K562 (cell line): Measurements from ENCODE around the gene STMN3. TPM values are rescaled to one million over a fixed set of nuclear protein-coding genes. Genes with fewer than 3 reads are reported as not detected.

ENCODE experiments used
- CXXC5 ChIP-seq: fragments of 250-450 bp; sonication (Bioruptor Pico); IDR thresholded peaks from 2 replicates; pipeline ENCODE4 v1.8.0; 2022; ENCODE audit warnings: inconsistent platforms, mild to moderate bottlenecking, moderate library complexity
- FOXA3 ChIP-seq, 2 experiments: fragments of 450-650 bp in 1 of 2; sonication (generic) in 1 of 2; formaldehyde crosslinking; IDR thresholded peaks in 1 of 2; conservative IDR thresholded peaks in 1 of 2; 2 replicates each; pipeline versions ENCODE4 v1.4.0 to v1.8.0; 2020 to 2022; ENCODE audit warnings: mild to moderate bottlenecking in 2 of 2, missing genetic modification reagents in 1 of 2
- GTF2E2 ChIP-seq: fragments of 200-800 bp; sonication (Bioruptor generic); IDR thresholded peaks from 2 replicates; pipeline ENCODE4 v1.6.1; 2016; ENCODE audit warnings: missing genetic modification characterization, missing compliant biosample characterization
- HLTF ChIP-seq: fragments of 450-650 bp; IDR thresholded peaks from 2 replicates; pipeline ENCODE4 v1.6.1; 2016
- ILK ChIP-seq: fragments of 450-650 bp; IDR thresholded peaks from 2 replicates; pipeline ENCODE4 v1.6.1; 2016; ENCODE audit warnings: missing genetic modification characterization, low read depth, mild to moderate bottlenecking, missing compliant biosample characterization, moderate library complexity, borderline replicate concordance
- MCM7 ChIP-seq, 2 experiments: fragments of 450-650 bp; IDR thresholded peaks; 2 replicates each; pipeline ENCODE4 v1.6.1; 2016 to 2018
- RB1 ChIP-seq: fragments of 450-650 bp; IDR thresholded peaks from 2 replicates; pipeline ENCODE4 v1.6.1; 2017; ENCODE audit warnings: low read depth, mild to moderate bottlenecking
- SMAD4 ChIP-seq: fragments of 250-450 bp; sonication (Bioruptor Pico); conservative IDR thresholded peaks from 2 replicates; pipeline ENCODE4 v1.8.0; 2021; ENCODE audit warnings: inconsistent platforms, mild to moderate bottlenecking, moderate library complexity
- SNIP1 ChIP-seq: fragments of 450-650 bp; IDR thresholded peaks from 2 replicates; pipeline ENCODE4 v1.7.1; 2017; ENCODE audit warnings: low read depth, mild to moderate bottlenecking
- STAT5A ChIP-seq: IDR thresholded peaks from 2 replicates; pipeline ENCODE4 v1.6.1; 2012; ENCODE audit warnings: low read length, inconsistent platforms, borderline replicate concordance
- SUPT5H ChIP-seq: fragments of 450-650 bp; IDR thresholded peaks from 2 replicates; pipeline ENCODE4 v1.6.1; 2016
- TAL1 ChIP-seq: fragments of 450-650 bp; IDR thresholded peaks from 2 replicates; pipeline ENCODE4 v1.6.1; 2016; ENCODE audit warnings: mild to moderate bottlenecking
- TARDBP ChIP-seq: fragments of 450-650 bp; IDR thresholded peaks from 2 replicates; pipeline ENCODE4 v1.6.1; 2016
- ZBTB1 ChIP-seq: sonication (generic); formaldehyde crosslinking; IDR thresholded peaks from 2 replicates; pipeline ENCODE4 v1.8.1; 2023; ENCODE audit warnings: missing genetic modification reagents, low read depth, mild to moderate bottlenecking, borderline replicate concordance
- ZNF431 ChIP-seq: sonication (generic); formaldehyde crosslinking; IDR thresholded peaks from 2 replicates; pipeline ENCODE4 v1.8.0; 2022; ENCODE audit warnings: mild to moderate bottlenecking, missing genetic modification reagents
- ZNF444 ChIP-seq: fragments of 250-450 bp; sonication (Bioruptor Pico); IDR thresholded peaks from 2 replicates; pipeline ENCODE4 v1.4.0; 2020; ENCODE audit warnings: mild to moderate bottlenecking, moderate library complexity
- ZNF766 ChIP-seq: fragments of 200-800 bp; sonication (Bioruptor generic); conservative IDR thresholded peaks from 2 replicates; pipeline ENCODE4 v1.6.1; 2016; ENCODE audit warnings: missing genetic modification characterization, missing compliant biosample characterization
- polyA plus RNA-seq, 8 experiments: library from polyadenylated mRNA; depleted of rRNA in 4 of 8; stranded (reverse) in 5 of 8; unstranded in 3 of 8; fragments of >200 nt; fragmentation: Nextera tagmentation in 2 of 8; fragmentation: Illumina TruSeq in 1 of 8; extraction: Ambion mirVana in 2 of 8; extraction: Trizol in 1 of 8; gene quantifications; 2 replicates each; pipeline versions ENCODE4 v1.2.1 to v1.2.3, GENCODE V29; 2011 to 2014; ENCODE audit warnings: inconsistent platforms in 1 of 8, missing spikeins in 1 of 8
- total RNA-seq, 7 experiments: library from RNA; depleted of rRNA in 6 of 7; stranded (reverse); fragments of >200 nt in 6 of 7; fragmentation: Illumina TruSeq in 2 of 7; extraction: Trizol in 2 of 7; gene quantifications; 2 replicates each; pipeline versions ENCODE4 v1.2.1 to v1.2.3, GENCODE V29; 2011 to 2021; ENCODE audit warnings: low replicate concordance in 1 of 7
- TF ChIP-seq, protein P1 (sequence below): fragments of 450-650 bp; IDR thresholded peaks from 2 replicates; pipeline ENCODE4 v1.6.1; 2014; ENCODE audit warnings: low read depth, mild to moderate bottlenecking, moderate library complexity, borderline replicate concordance
- TF ChIP-seq, protein P2 (sequence below): fragments of 450-650 bp; IDR thresholded peaks from 2 replicates; pipeline ENCODE4 v1.7.1; 2018; ENCODE audit warnings: mild to moderate bottlenecking, low read depth; ENCODE audit not compliant: partially characterized antibody
- TF ChIP-seq, protein P3 (sequence below), 3 experiments: fragments of 200-800 bp in 1 of 3; sonication (Bioruptor generic) in 1 of 3; sonication (generic) in 1 of 3; formaldehyde crosslinking in 1 of 3; IDR thresholded peaks; 2 replicates each; pipeline versions ENCODE4 v1.6.1 to v1.8.0; 2016 to 2022; ENCODE audit warnings: mild to moderate bottlenecking in 2 of 3, missing compliant biosample characterization in 2 of 3, missing genetic modification characterization in 2 of 3, missing genetic modification reagents in 1 of 3
- TF ChIP-seq, protein P4 (sequence below): sonication (generic); formaldehyde crosslinking; IDR thresholded peaks from 2 replicates; pipeline ENCODE4 v1.8.0; 2022; ENCODE audit warnings: mild to moderate bottlenecking, missing genetic modification reagents

The STMN3 gene
- total and polyA plus RNA-seq, 9 of the 15 experiments (the other 6 are each of a cell fraction or from before 2014, with no cell fraction given) = 0.70 to 65.6 (median 29.4) TPM

DNA sequence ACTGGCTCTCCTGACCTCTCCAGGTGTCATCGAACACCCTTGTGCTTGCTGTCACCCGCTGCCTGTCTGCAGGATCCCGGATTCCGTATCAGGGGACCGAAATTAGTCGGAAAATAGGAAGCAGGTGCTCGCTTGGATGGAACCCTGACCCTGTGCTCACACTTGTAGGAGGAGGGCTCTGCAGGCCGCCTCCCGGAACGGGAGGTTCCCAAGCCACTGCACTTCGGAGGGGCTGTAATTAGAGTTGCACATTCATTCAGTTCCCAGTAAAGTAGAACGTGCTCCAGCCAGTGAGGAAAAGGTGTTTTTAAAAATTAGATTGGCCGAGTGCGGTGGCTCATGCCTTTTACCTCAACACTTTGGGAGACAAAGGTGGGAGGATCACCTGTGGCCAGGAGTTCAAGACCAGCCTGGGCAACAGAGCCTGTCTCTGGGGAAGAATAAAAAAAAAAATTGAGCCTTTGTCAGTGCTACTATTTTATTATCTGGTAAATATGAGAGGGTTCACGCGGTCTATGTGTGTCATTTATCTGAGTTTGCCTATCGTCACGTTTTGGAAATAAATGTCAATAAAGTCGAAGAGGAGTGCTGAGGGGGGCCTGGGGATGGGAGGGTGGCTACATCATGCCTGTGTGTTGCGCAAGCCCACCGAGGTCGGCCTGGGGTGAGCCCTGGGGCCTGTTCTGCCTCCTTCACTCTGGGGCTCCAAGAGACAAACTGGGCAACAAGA is 24.8 kb downstream of the STMN3 start (continued):
- TF ChIP-seq ZNF766 (CRISPR knock-in tag) (0 out of 2 replicates have a peak, but pooled peaks have one; percentile 39), SNIP1 (no peak; the same call in 1 of the 2 replicates), FOXA3 (CRISPR knock-in tag; conservative IDR thresholded peaks at IDR 0.05 in 1 of 2, IDR thresholded peaks at IDR 0.05 in 1 of 2) (no peak), CXXC5 (peak; percentile 78), HLTF (0 out of 2 replicates have a peak, but pooled peaks have one; percentile 3), TARDBP (peak; percentile 88), SMAD4 (CRISPR knock-in tag) (peak; percentile 62; the same call in 1 of the 2 replicates), GTF2E2 (tag) (peak; percentile 95), SUPT5H (peak; percentile 77), STAT5A (peak; percentile 59; the same call in 1 of the 2 replicates), RB1 (peak; percentile 84), MCM7 (IDR thresholded peaks at IDR 0.05) (peak in 1 of 2 experiments; percentile 26; a peak in 1 of 4 replicates), ZNF431 (CRISPR knock-in tag) (peak; percentile 75), ZNF444 (no peak), ZBTB1 (CRISPR knock-in tag) (peak; percentile 34; the same call in 1 of the 2 replicates), TAL1 (0 out of 2 replicates have a peak, but pooled peaks have one; percentile 13), ILK (tag) (no peak)
- TF ChIP-seq, protein P1, sequence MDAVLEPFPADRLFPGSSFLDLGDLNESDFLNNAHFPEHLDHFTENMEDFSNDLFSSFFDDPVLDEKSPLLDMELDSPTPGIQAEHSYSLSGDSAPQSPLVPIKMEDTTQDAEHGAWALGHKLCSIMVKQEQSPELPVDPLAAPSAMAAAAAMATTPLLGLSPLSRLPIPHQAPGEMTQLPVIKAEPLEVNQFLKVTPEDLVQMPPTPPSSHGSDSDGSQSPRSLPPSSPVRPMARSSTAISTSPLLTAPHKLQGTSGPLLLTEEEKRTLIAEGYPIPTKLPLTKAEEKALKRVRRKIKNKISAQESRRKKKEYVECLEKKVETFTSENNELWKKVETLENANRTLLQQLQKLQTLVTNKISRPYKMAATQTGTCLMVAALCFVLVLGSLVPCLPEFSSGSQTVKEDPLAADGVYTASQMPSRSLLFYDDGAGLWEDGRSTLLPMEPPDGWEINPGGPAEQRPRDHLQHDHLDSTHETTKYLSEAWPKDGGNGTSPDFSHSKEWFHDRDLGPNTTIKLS = peak; percentile 72; the same call in 1 of the 2 replicates
- TF ChIP-seq, protein P2, sequence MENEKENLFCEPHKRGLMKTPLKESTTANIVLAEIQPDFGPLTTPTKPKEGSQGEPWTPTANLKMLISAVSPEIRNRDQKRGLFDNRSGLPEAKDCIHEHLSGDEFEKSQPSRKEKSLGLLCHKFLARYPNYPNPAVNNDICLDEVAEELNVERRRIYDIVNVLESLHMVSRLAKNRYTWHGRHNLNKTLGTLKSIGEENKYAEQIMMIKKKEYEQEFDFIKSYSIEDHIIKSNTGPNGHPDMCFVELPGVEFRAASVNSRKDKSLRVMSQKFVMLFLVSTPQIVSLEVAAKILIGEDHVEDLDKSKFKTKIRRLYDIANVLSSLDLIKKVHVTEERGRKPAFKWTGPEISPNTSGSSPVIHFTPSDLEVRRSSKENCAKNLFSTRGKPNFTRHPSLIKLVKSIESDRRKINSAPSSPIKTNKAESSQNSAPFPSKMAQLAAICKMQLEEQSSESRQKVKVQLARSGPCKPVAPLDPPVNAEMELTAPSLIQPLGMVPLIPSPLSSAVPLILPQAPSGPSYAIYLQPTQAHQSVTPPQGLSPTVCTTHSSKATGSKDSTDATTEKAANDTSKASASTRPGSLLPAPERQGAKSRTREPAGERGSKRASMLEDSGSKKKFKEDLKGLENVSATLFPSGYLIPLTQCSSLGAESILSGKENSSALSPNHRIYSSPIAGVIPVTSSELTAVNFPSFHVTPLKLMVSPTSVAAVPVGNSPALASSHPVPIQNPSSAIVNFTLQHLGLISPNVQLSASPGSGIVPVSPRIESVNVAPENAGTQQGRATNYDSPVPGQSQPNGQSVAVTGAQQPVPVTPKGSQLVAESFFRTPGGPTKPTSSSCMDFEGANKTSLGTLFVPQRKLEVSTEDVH = peak; percentile 79
- TF ChIP-seq, protein P3, sequence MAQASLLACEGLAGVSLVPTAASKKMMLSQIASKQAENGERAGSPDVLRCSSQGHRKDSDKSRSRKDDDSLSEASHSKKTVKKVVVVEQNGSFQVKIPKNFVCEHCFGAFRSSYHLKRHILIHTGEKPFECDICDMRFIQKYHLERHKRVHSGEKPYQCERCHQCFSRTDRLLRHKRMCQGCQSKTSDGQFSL (CRISPR knock-in tag; IDR thresholded peaks at IDR 0.05) = 0 out of 2 replicates have a peak, but pooled peaks have one; percentile 44
- TF ChIP-seq, protein P3 (tag; IDR thresholded peaks at IDR 0.05) = no peak
- TF ChIP-seq, protein P4, sequence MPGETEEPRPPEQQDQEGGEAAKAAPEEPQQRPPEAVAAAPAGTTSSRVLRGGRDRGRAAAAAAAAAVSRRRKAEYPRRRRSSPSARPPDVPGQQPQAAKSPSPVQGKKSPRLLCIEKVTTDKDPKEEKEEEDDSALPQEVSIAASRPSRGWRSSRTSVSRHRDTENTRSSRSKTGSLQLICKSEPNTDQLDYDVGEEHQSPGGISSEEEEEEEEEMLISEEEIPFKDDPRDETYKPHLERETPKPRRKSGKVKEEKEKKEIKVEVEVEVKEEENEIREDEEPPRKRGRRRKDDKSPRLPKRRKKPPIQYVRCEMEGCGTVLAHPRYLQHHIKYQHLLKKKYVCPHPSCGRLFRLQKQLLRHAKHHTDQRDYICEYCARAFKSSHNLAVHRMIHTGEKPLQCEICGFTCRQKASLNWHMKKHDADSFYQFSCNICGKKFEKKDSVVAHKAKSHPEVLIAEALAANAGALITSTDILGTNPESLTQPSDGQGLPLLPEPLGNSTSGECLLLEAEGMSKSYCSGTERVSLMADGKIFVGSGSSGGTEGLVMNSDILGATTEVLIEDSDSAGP (CRISPR knock-in tag) = no peak
